BLaER1 (cell line): ENCODE data around the gene APBB1IP.
"Not testable (repeated sequence)": the region's sequence is repeated elsewhere in the genome, so short reads cannot be mapped to it uniquely, and the experiment has no call there.

ENCODE experiments used
- H3K27ac ChIP-seq: shearing (Covaris generic); formaldehyde crosslinking; 2 replicates; pipeline ENCODE4 v1.8.1; 2022
- H3K27me3 ChIP-seq: shearing (Covaris generic); formaldehyde crosslinking; 2 replicates; pipeline ENCODE4 v1.8.1; 2022
- H3K36me3 ChIP-seq: shearing (Covaris generic); formaldehyde crosslinking; 2 replicates; pipeline ENCODE4 v1.8.1; 2022
- H3K4me1 ChIP-seq: shearing (Covaris generic); formaldehyde crosslinking; 2 replicates; pipeline ENCODE4 v1.8.1; 2022
- H3K4me2 ChIP-seq: shearing (Covaris generic); formaldehyde crosslinking; 2 replicates; pipeline ENCODE4 v1.8.1; 2022
- H3K4me3 ChIP-seq: shearing (Covaris generic); formaldehyde crosslinking; 2 replicates; pipeline ENCODE4 v1.8.1; 2022
- H3K9ac ChIP-seq: shearing (Covaris generic); formaldehyde crosslinking; 2 replicates; pipeline ENCODE4 v1.8.1; 2022
- H3K9me3 ChIP-seq: shearing (Covaris generic); formaldehyde crosslinking; 2 replicates; pipeline ENCODE4 v1.8.1; 2022
- H4K20me1 ChIP-seq: shearing (Covaris generic); formaldehyde crosslinking; 2 replicates; pipeline ENCODE4 v1.8.1; 2022
- Cebpa-rat ChIP-seq: shearing (Covaris generic); IDR thresholded peaks from 2 replicates; pipeline ENCODE4 v1.8.1; 2022

The APBB1IP gene

GRCh38 chr10:26567351-26567721 is 129.2 kb downstream of the APBB1IP start:
- Histone ChIP-seq H3K4me1 (no peaks in the 10 kb centered on the region), H3K27me3 (no peaks in the 10 kb centered on the region), H3K27ac (no peak overlapping the region), H3K4me2 (no peak overlapping the region), H3K36me3 (peaks cover 99% of the 10 kb centered on the region), H4K20me1 (peaks cover 24% of the 10 kb centered on the region), H3K9me3 (peaks cover 32% of the 10 kb centered on the region), H3K4me3 (no peak overlapping the region), H3K9ac (no peak overlapping the region)
- TF ChIP-seq Cebpa-rat: no peak

- H3K27ac ChIP-seq: no peak overlapping the region
- H3K9me3 ChIP-seq: peaks cover 33% of the 10 kb centered on the region
- H3K27me3 ChIP-seq: no peaks in the 10 kb centered on the region
- peaks cover 71% of the 10 kb centered on the region for H3K36me3 ChIP-seq
- 0 out of 2 replicates have a peak, but pooled peaks cover under 1% of the 10 kb centered on the region for H4K20me1 ChIP-seq
- H3K4me1 ChIP-seq: no peaks in the 10 kb centered on the region
- H3K4me2 ChIP-seq: no peak overlapping the region
- TF ChIP-seq Cebpa-rat: no peak
- H3K4me3 ChIP-seq: no peak overlapping the region
- no peak overlapping the region for H3K9ac ChIP-seq
Observed at GRCh38 chr10:26571655-26572054, 133.5 kb downstream of the APBB1IP start.

GRCh38 chr10:26573674-26574073 is 135.5 kb downstream of the APBB1IP start:
- Histone ChIP-seq H3K27me3 (no peaks in the 10 kb centered on the region), H3K9ac (no peak overlapping the region), H3K9me3 (peaks cover 27% of the 10 kb centered on the region), H3K4me3 (no peak overlapping the region), H3K36me3 (peaks cover 51% of the 10 kb centered on the region), H3K4me1 (no peaks in the 10 kb centered on the region), H3K27ac (no peak overlapping the region), H3K4me2 (no peak overlapping the region), H4K20me1 (no peaks in the 10 kb centered on the region)
- no peak for TF ChIP-seq Cebpa-rat

GRCh38 chr10:26574783-26575182 is 136.6 kb downstream of the APBB1IP start:
- TF ChIP-seq Cebpa-rat: no peak
- H3K4me1 ChIP-seq: no peaks in the 10 kb centered on the region
- no peaks in the 10 kb centered on the region for H3K27me3 ChIP-seq
- peaks cover 40% of the 10 kb centered on the region for H3K36me3 ChIP-seq
- H4K20me1 ChIP-seq: no peaks in the 10 kb centered on the region
- no peak overlapping the region for H3K27ac ChIP-seq
- H3K4me3 ChIP-seq: no peak overlapping the region
- no peak overlapping the region for H3K9ac ChIP-seq
- H3K4me2 ChIP-seq: no peak overlapping the region
- peaks cover 26% of the 10 kb centered on the region for H3K9me3 ChIP-seq

GRCh38 chr10:26578371-26578770 is 140.2 kb downstream of the APBB1IP start:
- H3K9ac ChIP-seq, H4K20me1 ChIP-seq, H3K4me1 ChIP-seq, H3K4me3 ChIP-seq, H3K27me3 ChIP-seq, H3K36me3 ChIP-seq, H3K4me2 ChIP-seq, H3K9me3 ChIP-seq, H3K27ac ChIP-seq: not testable (repeated sequence)

GRCh38 chr10:26579256-26580063 is 141.3 kb downstream of the APBB1IP start:
- no peaks in the 10 kb centered on the region for H3K27me3 ChIP-seq
- no peak overlapping the region for H3K4me2 ChIP-seq
- no peak overlapping the region for H3K9ac ChIP-seq
- H3K36me3 ChIP-seq: peaks cover 12% of the 10 kb centered on the region
- H3K4me1 ChIP-seq: no peaks in the 10 kb centered on the region
- H3K27ac ChIP-seq: no peak overlapping the region
- peaks cover 9% of the 10 kb centered on the region for H3K9me3 ChIP-seq
- H4K20me1 ChIP-seq: no peaks in the 10 kb centered on the region
- TF ChIP-seq Cebpa-rat: no peak
- no peak overlapping the region for H3K4me3 ChIP-seq

- Histone ChIP-seq H3K9me3 (no peaks in the 10 kb centered on the region), H3K27me3 (no peaks in the 10 kb centered on the region), H4K20me1 (no peaks in the 10 kb centered on the region), H3K4me3 (no peak overlapping the region), H3K9ac (no peak overlapping the region), H3K36me3 (peaks cover 14% of the 10 kb centered on the region; the same call in 1 of the 2 replicates), H3K27ac (no peak overlapping the region), H3K4me1 (no peaks in the 10 kb centered on the region), H3K4me2 (no peak overlapping the region)
- TF ChIP-seq Cebpa-rat: no peak
Observed at GRCh38 chr10:26586211-26586610, 148.1 kb downstream of the APBB1IP start.

- Histone ChIP-seq H3K4me2 (no peak overlapping the region), H3K36me3 (peaks cover 28% of the 10 kb centered on the region), H3K9me3 (no peaks in the 10 kb centered on the region), H3K27ac (no peak overlapping the region), H4K20me1 (no peaks in the 10 kb centered on the region), H3K4me3 (no peak overlapping the region), H3K9ac (no peak overlapping the region), H3K27me3 (no peaks in the 10 kb centered on the region), H3K4me1 (no peaks in the 10 kb centered on the region)
- no peak for TF ChIP-seq Cebpa-rat
Observed at GRCh38 chr10:26588611-26589010, 150.5 kb downstream of the APBB1IP start.

- H3K9ac ChIP-seq, H3K27me3 ChIP-seq, H3K4me2 ChIP-seq, H4K20me1 ChIP-seq, H3K27ac ChIP-seq, H3K4me1 ChIP-seq, H3K9me3 ChIP-seq, H3K4me3 ChIP-seq: not testable (repeated sequence)
- peaks cover 28% of the 10 kb centered on the region for H3K36me3 ChIP-seq
Observed at GRCh38 chr10:26589813-26590212, 151.7 kb downstream of the APBB1IP start.

- Histone ChIP-seq H3K9ac (no peak overlapping the region), H3K4me1 (no peaks in the 10 kb centered on the region), H4K20me1 (no peaks in the 10 kb centered on the region), H3K27me3 (no peaks in the 10 kb centered on the region), H3K9me3 (no peaks in the 10 kb centered on the region), H3K4me3 (no peak overlapping the region), H3K36me3 (peaks cover 26% of the 10 kb centered on the region), H3K4me2 (no peak overlapping the region), H3K27ac (no peak overlapping the region)
- TF ChIP-seq Cebpa-rat: no peak
Observed at GRCh38 chr10:26593896-26594295, 155.8 kb downstream of the APBB1IP start.

- not testable (repeated sequence) for H3K27ac ChIP-seq, H3K4me1 ChIP-seq, H3K4me2 ChIP-seq, H3K36me3 ChIP-seq, H4K20me1 ChIP-seq, H3K9ac ChIP-seq, H3K27me3 ChIP-seq, H3K4me3 ChIP-seq, H3K9me3 ChIP-seq
Observed at GRCh38 chr10:26603283-26603682, 165.1 kb downstream of the APBB1IP start.

- H3K9ac ChIP-seq: not testable (repeated sequence)
Observed at GRCh38 chr10:26604320-26605093, 166.4 kb downstream of the APBB1IP start.

GRCh38 chr10:26606389-26606877 is 168.3 kb downstream of the APBB1IP start:
- not testable (repeated sequence) for H3K4me1 ChIP-seq, H3K9me3 ChIP-seq, H3K9ac ChIP-seq, H4K20me1 ChIP-seq, H3K27me3 ChIP-seq, H3K36me3 ChIP-seq, H3K4me2 ChIP-seq, H3K4me3 ChIP-seq, H3K27ac ChIP-seq

More at GRCh38 chr10:26604320-26605093, 166.4 kb downstream of the APBB1IP start:
- not testable (repeated sequence) for H3K4me1 ChIP-seq, H4K20me1 ChIP-seq, H3K27ac ChIP-seq, H3K36me3 ChIP-seq, H3K4me2 ChIP-seq, H3K27me3 ChIP-seq, H3K9me3 ChIP-seq, H3K4me3 ChIP-seq
